ENCODE measurements around the gene SDHB. TPM values are rescaled to one million over a fixed set of nuclear protein-coding genes. Genes with fewer than 3 reads are reported as not detected.

The SDHB gene
- total and polyA plus RNA-seq, 2 donors from 2014 or later = 92.0 to 313 TPM

DNA sequence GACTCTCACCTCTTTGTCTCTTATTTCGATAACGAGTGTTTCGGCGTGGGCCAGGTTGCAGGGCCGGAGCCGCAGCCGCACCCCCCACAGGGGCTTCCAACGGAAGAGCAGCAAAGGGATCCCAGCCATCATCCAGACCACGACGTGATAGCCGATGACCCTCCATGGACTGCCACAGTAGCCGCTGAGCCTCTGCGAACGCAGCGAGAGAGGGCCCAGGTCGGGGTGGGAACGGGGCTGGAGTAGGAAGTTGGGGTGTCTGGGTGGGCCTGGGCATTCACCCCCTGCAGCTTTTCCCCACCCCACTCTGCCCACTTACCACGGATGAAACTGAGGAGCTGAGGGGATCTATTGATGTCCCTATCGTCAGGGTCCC lies 48.5 kb downstream of the SDHB start:
- Histone ChIP-seq H3K9me3 (ENCODE audit: control insufficient read depth in 2 of 3, insufficient read depth in 1 of 3, low read length in 3 of 3) (no peaks in the 10 kb centered on the region), H3K27me3 (ENCODE audit: control insufficient read depth, insufficient read depth, low read length) (no peaks in the 10 kb centered on the region), H3K4me3 (ENCODE audit: low read length in 3 of 3) (no peak overlapping the region), H3K27ac (ENCODE audit: low read depth in 2 of 2, low read length in 2 of 2) (no peak overlapping the region), H3K4me1 (ENCODE audit: control insufficient read depth in 2 of 3, insufficient read depth in 2 of 3, low read depth in 1 of 3, low read length in 3 of 3) (peaks cover 0 to 2% (median 0%) of the 10 kb centered on the region in 3 donors), H3K9ac (ENCODE audit: low read length in 3 of 3) (no peak overlapping the region), H3K36me3 (ENCODE audit: control insufficient read depth in 2 of 3, insufficient read depth in 3 of 3, low read length in 3 of 3) (peaks cover 0 to 20% (median 4%) of the 10 kb centered on the region in 3 donors)
- intact Hi-C loops (cut with DNase I) = no loop called here
- DNase-seq (no peak), FAIRE-seq (no peak)
- no peak for TF ChIP-seq CTCF (IDR thresholded peaks at IDR 0.05; ENCODE audit: borderline replicate concordance, extremely low read depth, insufficient read depth)

- peaks cover 0 to 20% (median 4%) of the 10 kb centered on the region in 3 donors for H3K36me3 ChIP-seq (ENCODE audit: control insufficient read depth in 2 of 3, insufficient read depth in 3 of 3, low read length in 3 of 3)
- intact Hi-C loops (cut with DNase I) = no loop called here
- H3K4me3 ChIP-seq (ENCODE audit: low read length in 3 of 3) = no peak overlapping the region
- no peak overlapping the region for H3K9ac ChIP-seq (ENCODE audit: low read length in 3 of 3)
- FAIRE-seq = no peak
- TF ChIP-seq CTCF (IDR thresholded peaks at IDR 0.05; ENCODE audit: borderline replicate concordance, extremely low read depth, insufficient read depth) = no peak
- no peaks in the 10 kb centered on the region for H3K4me1 ChIP-seq (ENCODE audit: control insufficient read depth in 2 of 3, insufficient read depth in 2 of 3, low read depth in 1 of 3, low read length in 3 of 3)
- H3K27me3 ChIP-seq (ENCODE audit: control insufficient read depth, insufficient read depth, low read length) = no peaks in the 10 kb centered on the region
- H3K9me3 ChIP-seq (ENCODE audit: control insufficient read depth in 2 of 3, insufficient read depth in 1 of 3, low read length in 3 of 3) = no peaks in the 10 kb centered on the region
- H3K27ac ChIP-seq (ENCODE audit: low read depth in 2 of 2, low read length in 2 of 2) = no peak overlapping the region
- DNase-seq = no peak
Measured at GRCh38 chr1:17004466-17005364, 49.1 kb downstream of the SDHB start.

DNA sequence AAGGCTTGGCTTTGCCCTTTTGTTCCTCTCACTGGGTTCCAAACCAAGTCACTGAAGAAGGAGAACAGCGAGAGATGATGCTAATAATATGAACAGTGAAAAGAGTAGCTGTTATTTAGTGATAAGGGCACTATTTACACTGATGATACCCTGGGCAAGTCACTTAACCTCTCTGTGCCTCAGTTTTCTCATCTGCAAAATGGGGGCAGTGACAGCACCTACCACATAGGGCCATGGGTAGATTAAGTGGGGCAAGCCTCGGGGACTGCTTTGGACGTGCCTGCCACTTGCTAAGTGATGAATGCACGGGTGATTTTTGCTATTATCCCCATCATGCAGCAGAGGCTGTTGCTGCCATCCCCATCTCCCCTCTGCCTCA lies 51.3 kb downstream of the SDHB start:
- Histone ChIP-seq H3K9me3 (ENCODE audit: control insufficient read depth in 2 of 3, insufficient read depth in 1 of 3, low read length in 3 of 3) (no peaks in the 10 kb centered on the region), H3K4me3 (ENCODE audit: low read length in 3 of 3) (no peak overlapping the region), H3K9ac (ENCODE audit: low read length in 3 of 3) (no peak overlapping the region), H3K36me3 (ENCODE audit: control insufficient read depth in 2 of 3, insufficient read depth in 3 of 3, low read length in 3 of 3) (peaks cover 0 to 25% (median 6%) of the 10 kb centered on the region in 3 donors), H3K27ac (ENCODE audit: low read depth in 2 of 2, low read length in 2 of 2) (no peak overlapping the region), H3K4me1 (ENCODE audit: control insufficient read depth in 2 of 3, insufficient read depth in 2 of 3, low read depth in 1 of 3, low read length in 3 of 3) (no peaks in the 10 kb centered on the region), H3K27me3 (ENCODE audit: control insufficient read depth, insufficient read depth, low read length) (no peaks in the 10 kb centered on the region)
- FAIRE-seq (no peak), DNase-seq (no peak)
- no peak for TF ChIP-seq CTCF (IDR thresholded peaks at IDR 0.05; ENCODE audit: borderline replicate concordance, extremely low read depth, insufficient read depth)
- intact Hi-C loops (cut with DNase I) = no loop called here

Data from kidney (tissue), 14 donors.